HG03571 (cell line): ENCODE results near the gene R3HDM1.

Source experiments
- ATAC-seq: cut with Tn5 transposase; IDR thresholded peaks from one replicate; pipeline ENCODE4 v1.9.1; 2021; ENCODE audit not compliant: unreplicated experiment

R3HDM1 gene

GRCh38 chr2:135773917-135774316 lies 242.6 kb downstream of the R3HDM1 start:
- no peak for ATAC-seq
